ENCODE data around the gene RBM19. TPM values are rescaled to one million over a fixed set of nuclear protein-coding genes. Genes with fewer than 3 reads are reported as not detected.

RBM19 gene
- total and polyA plus RNA-seq, 12 donors: 13.3 to 26.6 (median 16.2) TPM

- no peaks in the 10 kb centered on the region for H3K27me3 ChIP-seq
- no peak for DNase-seq
- peaks cover 0 to 47% (median 0%) of the 10 kb centered on the region in 9 donors for H3K36me3 ChIP-seq
- WGBS, 2 donors: 96% methylated on average over 7 of the region's 7 CpGs
- H3K4me1 ChIP-seq: peaks cover 0 to 12% (median 4%) of the 10 kb centered on the region in 9 donors
- TF ChIP-seq, protein P1, sequence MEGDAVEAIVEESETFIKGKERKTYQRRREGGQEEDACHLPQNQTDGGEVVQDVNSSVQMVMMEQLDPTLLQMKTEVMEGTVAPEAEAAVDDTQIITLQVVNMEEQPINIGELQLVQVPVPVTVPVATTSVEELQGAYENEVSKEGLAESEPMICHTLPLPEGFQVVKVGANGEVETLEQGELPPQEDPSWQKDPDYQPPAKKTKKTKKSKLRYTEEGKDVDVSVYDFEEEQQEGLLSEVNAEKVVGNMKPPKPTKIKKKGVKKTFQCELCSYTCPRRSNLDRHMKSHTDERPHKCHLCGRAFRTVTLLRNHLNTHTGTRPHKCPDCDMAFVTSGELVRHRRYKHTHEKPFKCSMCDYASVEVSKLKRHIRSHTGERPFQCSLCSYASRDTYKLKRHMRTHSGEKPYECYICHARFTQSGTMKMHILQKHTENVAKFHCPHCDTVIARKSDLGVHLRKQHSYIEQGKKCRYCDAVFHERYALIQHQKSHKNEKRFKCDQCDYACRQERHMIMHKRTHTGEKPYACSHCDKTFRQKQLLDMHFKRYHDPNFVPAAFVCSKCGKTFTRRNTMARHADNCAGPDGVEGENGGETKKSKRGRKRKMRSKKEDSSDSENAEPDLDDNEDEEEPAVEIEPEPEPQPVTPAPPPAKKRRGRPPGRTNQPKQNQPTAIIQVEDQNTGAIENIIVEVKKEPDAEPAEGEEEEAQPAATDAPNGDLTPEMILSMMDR (IDR thresholded peaks at IDR 0.05): no peak
- H3K27ac ChIP-seq: no peak overlapping the region
- no peak overlapping the region for H3K4me3 ChIP-seq
- intact Hi-C loops (cut with DNase I): no loop called here
- no peaks in the 10 kb centered on the region for H3K9me3 ChIP-seq
- ATAC-seq: no peak
Observed at GRCh38 chr12:113897406-113897805, 68.7 kb downstream of the RBM19 start.

GRCh38 chr12:113896841-113897240 lies 69.3 kb downstream of the RBM19 start:
- peaks cover 0 to 42% (median 0%) of the 10 kb centered on the region in 9 donors for H3K36me3 ChIP-seq
- no peaks in the 10 kb centered on the region for H3K9me3 ChIP-seq
- intact Hi-C loops (cut with DNase I): no loop called here
- ATAC-seq (no peak), DNase-seq (no peak)
- TF ChIP-seq, protein P1 (IDR thresholded peaks at IDR 0.05): no peak
- H3K27ac ChIP-seq: no peak overlapping the region
- peaks cover 0 to 12% (median 4%) of the 10 kb centered on the region in 9 donors for H3K4me1 ChIP-seq
- WGBS, 2 donors: 96% methylated on average over 4 of the region's 4 CpGs
- no peaks in the 10 kb centered on the region for H3K27me3 ChIP-seq
- no peak overlapping the region for H3K4me3 ChIP-seq

GRCh38 chr12:113896194-113896593 lies 69.9 kb downstream of the RBM19 start:
- Histone ChIP-seq H3K4me1 (peaks cover 0 to 10% (median 4%) of the 10 kb centered on the region in 9 donors), H3K4me3 (no peak overlapping the region), H3K9me3 (no peaks in the 10 kb centered on the region), H3K27me3 (no peaks in the 10 kb centered on the region), H3K27ac (no peak overlapping the region), H3K36me3 (peaks cover 0 to 44% (median 0%) of the 10 kb centered on the region in 9 donors)
- ATAC-seq: no peak
- TF ChIP-seq, protein P1 (IDR thresholded peaks at IDR 0.05): no peak
- no peak for DNase-seq
- intact Hi-C loops (cut with DNase I): no loop called here
- WGBS, 2 donors: 91 to 94% methylated on average over 7 of the region's 7 CpGs

DNA sequence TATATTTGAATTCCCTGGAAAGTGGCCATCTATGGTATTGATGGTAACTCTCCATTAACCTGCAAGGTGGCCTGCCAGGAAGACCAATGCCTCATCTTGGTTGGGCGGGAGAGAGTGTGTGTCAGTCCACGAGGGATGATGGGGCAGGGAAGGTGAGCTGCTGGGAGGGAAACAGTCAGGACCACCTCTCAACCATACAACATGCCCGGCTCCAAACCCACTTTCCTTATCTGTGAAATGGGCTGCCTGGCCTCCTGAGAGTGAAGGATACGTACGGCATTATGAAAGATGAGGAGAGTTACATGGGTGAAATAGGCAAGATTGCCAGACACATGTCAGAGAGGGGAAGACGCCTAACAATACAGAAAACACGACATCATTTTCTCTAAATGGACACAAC lies 70.9 kb downstream of the RBM19 start:
- Histone ChIP-seq H3K27ac (no peak overlapping the region), H3K4me3 (no peak overlapping the region), H3K9me3 (no peaks in the 10 kb centered on the region), H3K4me1 (peaks cover 0 to 1% (median 0%) of the 10 kb centered on the region in 9 donors), H3K36me3 (peaks cover 0 to 45% (median 0%) of the 10 kb centered on the region in 9 donors), H3K27me3 (no peaks in the 10 kb centered on the region)
- TF ChIP-seq, protein P1 (IDR thresholded peaks at IDR 0.05): no peak
- WGBS, 2 donors: 96% methylated on average over 7 of the region's 7 CpGs
- DNase-seq (no peak), ATAC-seq (no peak)
- intact Hi-C loops (cut with DNase I): no loop called here

Measured in heart right ventricle (tissue), 16 donors.